GM12878 (cell line): ENCODE results near the gene NFAM1. TPM values are rescaled to one million over a fixed set of nuclear protein-coding genes. Genes with fewer than 3 reads are reported as not detected.

Source experiments
- ATAC-seq: fragments of 200-7000 bp; cut with Tn5 transposase; 3 replicates; pipeline ENCODE4 v1.9.1; 2020; ENCODE audit warnings: mild to moderate bottlenecking, moderate library complexity
- BruUV-seq: library from RNA; stranded (reverse); fragments of 400-500 nt; replicated peaks from 2 replicates; lab custom pipeline; 2021; lab: Mats Ljungman, UMichigan
- CTCF ChIA-PET: fragments of 300-600 bp; sonication (Branson Sonifier 250); formaldehyde crosslinking; extraction: SDS; loops from one replicate; lab custom pipeline; 2021; ENCODE audit warnings: inconsistent platforms; lab: Yijun Ruan, JAX
- POLR2A ChIA-PET: fragments of 350-600 bp; formaldehyde crosslinking; extraction: SDS; loops from one replicate; lab custom pipeline; 2021; ENCODE audit warnings: inconsistent platforms; lab: Charles Lee
- RAD21 ChIA-PET: fragments of 300-600 bp; sonication (Branson Sonifier 250); formaldehyde crosslinking; loops from one replicate; lab custom pipeline; 2023; ENCODE audit warnings: antibody characterized with exemption; ENCODE audit not compliant: unreplicated experiment; lab: Charles Lee
- SMC1A ChIA-PET: fragments of 300-600 bp; sonication (Branson Sonifier 250); formaldehyde crosslinking; loops from one replicate; lab custom pipeline; 2023; ENCODE audit not compliant: unreplicated experiment, uncharacterized antibody; lab: Charles Lee
- DNase-seq: peaks from one replicate; pipeline ENCODE4 v3.0.0-alpha.2; 2011; ENCODE audit warnings: low read depth, low spot score
- FAIRE-seq: peaks from 3 replicates; lab custom pipeline; 2011; peaks lifted over from hg19 to GRCh38; lab: Jason Lieb, UNC
- H2AFZ ChIP-seq: 2 replicates; pipeline ENCODE4 v1.6.0; 2011; ENCODE audit warnings: low read depth, low read length, control low read depth; ENCODE audit not compliant: control insufficient read depth
- H3K27ac ChIP-seq: 2 replicates; pipeline ENCODE4 v1.5.1; 2011; ENCODE audit warnings: control low read depth; ENCODE audit not compliant: control insufficient read depth, insufficient read depth
- H3K27me3 ChIP-seq, 2 experiments: replicated peaks in 1 of 2; 2 replicates each; pipeline versions ENCODE4 v1.6.0 to v1.6.1; 2011; ENCODE audit warnings: low read length in 1 of 2; ENCODE audit not compliant: control insufficient read depth in 2 of 2, insufficient read depth in 2 of 2
- H3K36me3 ChIP-seq, 2 experiments: 2 replicates each; pipeline ENCODE4 v1.5.1; 2011; ENCODE audit warnings: low read length in 1 of 2; ENCODE audit not compliant: control insufficient read depth in 2 of 2, insufficient read depth in 2 of 2
- H3K4me1 ChIP-seq: 2 replicates; pipeline ENCODE4 v1.6.1; 2011; ENCODE audit warnings: mild to moderate bottlenecking, low read length, moderate library complexity, mixed read lengths; ENCODE audit not compliant: control insufficient read depth, insufficient read depth
- H3K4me2 ChIP-seq: 2 replicates; pipeline ENCODE4 v1.6.0; 2011; ENCODE audit warnings: control low read depth; ENCODE audit not compliant: control insufficient read depth, insufficient read depth
- H3K4me3 ChIP-seq: fragments of 200-600 bp; sonication (generic); 2 replicates; pipeline ENCODE4 v1.5.1; 2016
- H3K79me2 ChIP-seq: 2 replicates; pipeline ENCODE4 v1.6.0; 2011; ENCODE audit warnings: low read length; ENCODE audit not compliant: control insufficient read depth, insufficient read depth
- H3K9ac ChIP-seq: 2 replicates; pipeline ENCODE4 v1.8.0; 2011; ENCODE audit warnings: low read length, control low read depth, mixed read lengths; ENCODE audit not compliant: control insufficient read depth, insufficient read depth
- H3K9me3 ChIP-seq: replicated peaks from 3 replicates; pipeline ENCODE4 v1.5.1; 2011; ENCODE audit warnings: mild to moderate bottlenecking, low read length; ENCODE audit not compliant: control insufficient read depth, insufficient read depth
- H4K20me1 ChIP-seq: 2 replicates; pipeline ENCODE4 v1.6.0; 2011; ENCODE audit not compliant: control insufficient read depth, insufficient read depth
- CHD1 ChIP-seq: IDR thresholded peaks from 2 replicates; pipeline ENCODE4 v1.6.1; 2012; ENCODE audit warnings: low read depth, low read length, improper control_type of control experiment
- FOXM1 ChIP-seq: IDR thresholded peaks from 2 replicates; pipeline ENCODE4 v1.6.1; 2012; ENCODE audit warnings: low read depth, mild to moderate bottlenecking, inconsistent platforms, low read length, moderate library complexity
- LARP7 ChIP-seq: fragments of 450-650 bp; IDR thresholded peaks from 2 replicates; pipeline ENCODE4 v1.6.1; 2017; ENCODE audit warnings: mild to moderate bottlenecking
- WGBS: methylation state at CpG from one replicate; pipeline ENCODE4 v1.1.6; 2016; ENCODE audit warnings: low lambda C conversion rate; ENCODE audit not compliant: insufficient replicate concordance, insufficient coverage; ENCODE audit errors: missing lambda C conversion rate; 5-methylcytosine and 5-hydroxymethylcytosine counted together
- in situ Hi-C: fragments of 300-500 bp; cut with MboI; formaldehyde crosslinking; loops from 9 replicates; pipeline ENCODE4 v1.14.3; 2018; ENCODE audit warnings: mixed read lengths
- intact Hi-C: fragments of 100-400 bp; cut with micrococcal nuclease; formaldehyde crosslinking; loops from one replicate; pipeline ENCODE4 v1.14.2; 2022; ENCODE audit not compliant: unreplicated experiment
- polyA plus RNA-seq, 11 experiments: library from polyadenylated mRNA; depleted of rRNA in 4 of 11; unstranded in 6 of 11; stranded (reverse) in 5 of 11; fragments of >200 nt; fragmentation: Nextera tagmentation in 4 of 11; fragmentation: Illumina TruSeq in 1 of 11; extraction: Ambion mirVana in 4 of 11; extraction: Trizol in 1 of 11; gene quantifications; 1 replicate in 1 of 11; 2 replicates in 10 of 11; pipeline versions ENCODE4 v1.2.1 to v1.2.3, GENCODE V29; 2011 to 2016; ENCODE audit warnings: inconsistent platforms in 2 of 11, missing spikeins in 2 of 11, low read depth in 1 of 11
- total RNA-seq, 4 experiments: library from RNA; depleted of rRNA in 3 of 4; stranded (reverse); fragments of >200 nt in 3 of 4; fragmentation: Illumina TruSeq in 1 of 4; extraction: Trizol in 1 of 4; gene quantifications; 2 replicates each; pipeline versions ENCODE4 v1.2.1 to v1.2.3, GENCODE V29; 2013 to 2021
- TF ChIP-seq, protein P1 (sequence below): fragments of 450-650 bp; IDR thresholded peaks from 2 replicates; pipeline ENCODE4 v1.6.1; 2017; ENCODE audit warnings: mild to moderate bottlenecking, moderate library complexity

Gene NFAM1
- total and polyA plus RNA-seq, 10 of the 15 experiments (the other 5 are each of a cell fraction or from before 2014, with no cell fraction given), result 0.13 to 1.3 (median 0.24) TPM; not detected in 3

DNA sequence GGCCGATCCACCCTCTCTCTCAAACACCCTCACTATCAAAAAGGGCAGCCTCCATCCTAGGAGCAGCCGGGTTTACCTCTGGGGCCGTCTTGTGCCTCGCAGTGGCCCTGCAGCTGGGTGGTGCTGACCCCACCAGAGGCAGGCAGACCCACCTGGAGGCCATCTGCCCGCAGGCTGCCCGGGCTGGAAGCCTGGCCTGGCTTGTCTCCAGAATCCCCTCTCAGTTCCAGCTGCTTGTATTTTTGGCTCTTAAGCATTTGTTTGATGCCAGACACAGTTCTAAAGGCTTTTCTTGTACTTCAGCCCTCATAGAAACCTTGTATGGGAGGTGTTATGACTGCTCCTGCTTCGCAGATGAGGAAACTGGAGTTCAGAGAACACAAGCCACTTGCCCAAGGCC is 4.2 kb upstream of the NFAM1 start:
- FAIRE-seq (no peak), DNase-seq (no peak), ATAC-seq (no peak)
- no peak overlapping the region for H2AFZ ChIP-seq
- SMC1A ChIA-PET, result interaction anchor here (0.9 to 7.1 kb wide), 24 partner anchors 8 to 469 kb away, joined by 3 to 132 read pairs (median 6); partner anchors contain the start of gene NDUFA6
- peaks cover 13% of the 10 kb centered on the region for H3K4me1 ChIP-seq
- 87% methylated on average over 7 of the region's 7 CpGs for WGBS
- H3K9ac ChIP-seq, result peak overlapping the region; percentile 42; the same call in 1 of the 2 replicates
- intact Hi-C loops (loop anchor here (2.0 to 5.0 kb wide), 3 partner anchors 168 to 489 kb away; partner anchors contain the start of genes CENPM and POLDIP3), in situ Hi-C loops (loop anchor here (5.0 kb wide), 2 partner anchors 269 to 469 kb away; partner anchors contain the start of gene SEPTIN3)
- H4K20me1 ChIP-seq, result no peaks in the 10 kb centered on the region
- H3K36me3 ChIP-seq, result no peaks in the 10 kb centered on the region; a peak in 1 of 4 replicates
- peak overlapping the region; percentile 63 for H3K4me2 ChIP-seq
- TF ChIP-seq FOXM1, result no peak
- TF ChIP-seq CHD1, result no peak
- TF ChIP-seq, protein P1, sequence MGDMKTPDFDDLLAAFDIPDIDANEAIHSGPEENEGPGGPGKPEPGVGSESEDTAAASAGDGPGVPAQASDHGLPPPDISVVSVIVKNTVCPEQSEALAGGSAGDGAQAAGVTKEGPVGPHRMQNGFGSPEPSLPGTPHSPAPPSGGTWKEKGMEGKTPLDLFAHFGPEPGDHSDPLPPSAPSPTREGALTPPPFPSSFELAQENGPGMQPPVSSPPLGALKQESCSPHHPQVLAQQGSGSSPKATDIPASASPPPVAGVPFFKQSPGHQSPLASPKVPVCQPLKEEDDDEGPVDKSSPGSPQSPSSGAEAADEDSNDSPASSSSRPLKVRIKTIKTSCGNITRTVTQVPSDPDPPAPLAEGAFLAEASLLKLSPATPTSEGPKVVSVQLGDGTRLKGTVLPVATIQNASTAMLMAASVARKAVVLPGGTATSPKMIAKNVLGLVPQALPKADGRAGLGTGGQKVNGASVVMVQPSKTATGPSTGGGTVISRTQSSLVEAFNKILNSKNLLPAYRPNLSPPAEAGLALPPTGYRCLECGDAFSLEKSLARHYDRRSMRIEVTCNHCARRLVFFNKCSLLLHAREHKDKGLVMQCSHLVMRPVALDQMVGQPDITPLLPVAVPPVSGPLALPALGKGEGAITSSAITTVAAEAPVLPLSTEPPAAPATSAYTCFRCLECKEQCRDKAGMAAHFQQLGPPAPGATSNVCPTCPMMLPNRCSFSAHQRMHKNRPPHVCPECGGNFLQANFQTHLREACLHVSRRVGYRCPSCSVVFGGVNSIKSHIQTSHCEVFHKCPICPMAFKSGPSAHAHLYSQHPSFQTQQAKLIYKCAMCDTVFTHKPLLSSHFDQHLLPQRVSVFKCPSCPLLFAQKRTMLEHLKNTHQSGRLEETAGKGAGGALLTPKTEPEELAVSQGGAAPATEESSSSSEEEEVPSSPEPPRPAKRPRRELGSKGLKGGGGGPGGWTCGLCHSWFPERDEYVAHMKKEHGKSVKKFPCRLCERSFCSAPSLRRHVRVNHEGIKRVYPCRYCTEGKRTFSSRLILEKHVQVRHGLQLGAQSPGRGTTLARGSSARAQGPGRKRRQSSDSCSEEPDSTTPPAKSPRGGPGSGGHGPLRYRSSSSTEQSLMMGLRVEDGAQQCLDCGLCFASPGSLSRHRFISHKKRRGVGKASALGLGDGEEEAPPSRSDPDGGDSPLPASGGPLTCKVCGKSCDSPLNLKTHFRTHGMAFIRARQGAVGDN, result 0 out of 2 replicates have a peak, but pooled peaks have one; percentile 11
- TF ChIP-seq LARP7, result 0 out of 2 replicates have a peak, but pooled peaks have one; percentile 1
- H3K4me3 ChIP-seq, result peak overlapping the region; percentile 78; the same call in 1 of the 2 replicates
- H3K79me2 ChIP-seq, result peaks cover 25% of the 10 kb centered on the region
- H3K27ac ChIP-seq, result peak overlapping the region; percentile 57
- CTCF ChIA-PET, result interaction anchor here (0.6 to 11.9 kb wide), 28 partner anchors 8 to 470 kb away, joined by 3 to 133 read pairs (median 5); partner anchors contain the start of gene NDUFA6
- H3K27me3 ChIP-seq, result no peaks in the 10 kb centered on the region
- no TSS peak for BruUV-seq
- POLR2A ChIA-PET, result interaction anchor here (0.6 to 4.2 kb wide), 17 partner anchors 8 to 484 kb away, joined by 3 to 38 read pairs (median 4); partner anchors contain the start of genes NDUFA6 and SMIM45
- RAD21 ChIA-PET, result interaction anchor here (0.6 to 12.1 kb wide), 19 partner anchors 8 to 512 kb away, joined by 3 to 97 read pairs (median 8); partner anchors contain the start of gene NDUFA6
- no peaks in the 10 kb centered on the region for H3K9me3 ChIP-seq
